HepG2 (cell line): ENCODE results near the gene CKS1B. TPM values are rescaled to one million over a fixed set of nuclear protein-coding genes. Genes with fewer than 3 reads are reported as not detected.

Experiments
- AHR ChIP-seq: IDR thresholded peaks from 2 replicates; pipeline ENCODE4 v1.6.1; 2018; ENCODE audit warnings: missing genetic modification reagents, missing compliant biosample characterization
- EZH2 ChIP-seq: conservative IDR thresholded peaks from 2 replicates; pipeline ENCODE4 v1.6.1; 2012; ENCODE audit warnings: mild to moderate bottlenecking, low read depth, low read length, moderate library complexity
- FOXJ3 ChIP-seq: sonication (generic); formaldehyde crosslinking; IDR thresholded peaks from 2 replicates; pipeline ENCODE4 v1.4.0; 2020; ENCODE audit warnings: missing genetic modification reagents, mild to moderate bottlenecking, borderline replicate concordance
- GABPA ChIP-seq, 2 experiments: IDR thresholded peaks; 2 replicates each; pipeline ENCODE4 v1.6.1; 2011 to 2016; ENCODE audit warnings: low read depth in 2 of 2, low read length in 1 of 2, missing biosample characterization in 1 of 2, missing genetic modification characterization in 1 of 2
- GZF1 ChIP-seq: sonication (generic); formaldehyde crosslinking; IDR thresholded peaks from 2 replicates; pipeline ENCODE4 v1.5.1; 2020; ENCODE audit warnings: mild to moderate bottlenecking, missing genetic modification reagents
- HOXA3 ChIP-seq: sonication (generic); formaldehyde crosslinking; IDR thresholded peaks from 2 replicates; pipeline ENCODE4 v1.5.0; 2020; ENCODE audit warnings: missing genetic modification reagents
- ONECUT2 ChIP-seq: sonication (generic); formaldehyde crosslinking; IDR thresholded peaks from 2 replicates; pipeline ENCODE4 v1.4.0; 2020; ENCODE audit warnings: missing genetic modification reagents
- RXRA ChIP-seq: sonication (generic); formaldehyde crosslinking; IDR thresholded peaks from 2 replicates; pipeline ENCODE4 v1.5.1; 2020; ENCODE audit warnings: missing genetic modification reagents
- SAP130 ChIP-seq: IDR thresholded peaks from 2 replicates; pipeline ENCODE4 v1.6.1; 2016; ENCODE audit warnings: low read depth
- ZBTB21 ChIP-seq: sonication (generic); formaldehyde crosslinking; IDR thresholded peaks from 2 replicates; pipeline ENCODE4 v1.4.0; 2020; ENCODE audit warnings: missing genetic modification reagents
- ZNF607 ChIP-seq: sonication (generic); formaldehyde crosslinking; IDR thresholded peaks from 2 replicates; pipeline ENCODE4 v1.5.1; 2020; ENCODE audit warnings: missing genetic modification reagents, mild to moderate bottlenecking, borderline replicate concordance
- ZNF616 ChIP-seq: sonication (generic); formaldehyde crosslinking; IDR thresholded peaks from 2 replicates; pipeline ENCODE4 v1.5.0; 2020; ENCODE audit warnings: low read depth, mild to moderate bottlenecking, missing genetic modification reagents
- polyA plus RNA-seq, 8 experiments: library from polyadenylated mRNA; depleted of rRNA in 3 of 8; stranded (reverse) in 7 of 8; unstranded in 1 of 8; fragments of >200 nt; fragmentation: Illumina TruSeq in 4 of 8; extraction: Trizol in 4 of 8; gene quantifications; 2 replicates each; pipeline versions ENCODE4 v1.2.1 to v1.2.3, GENCODE V29; 2011 to 2016; ENCODE audit warnings: low read depth in 4 of 8, missing spikeins in 1 of 8, mixed read lengths in 1 of 8; ENCODE audit not compliant: insufficient read depth in 1 of 8
- total RNA-seq, 5 experiments: library from RNA; depleted of rRNA; stranded (reverse); fragments of >200 nt; fragmentation: Illumina TruSeq; extraction: Trizol; gene quantifications; 2 replicates each; pipeline ENCODE4 v1.2.3, GENCODE V29; 2016; ENCODE audit warnings: low read depth in 1 of 5
- TF ChIP-seq, protein P1 (sequence below): sonication (generic); formaldehyde crosslinking; IDR thresholded peaks from 2 replicates; pipeline ENCODE4 v1.9.0; 2021; ENCODE audit warnings: mild to moderate bottlenecking, missing genetic modification reagents
- TF ChIP-seq, protein P2 (sequence below): sonication (generic); formaldehyde crosslinking; IDR thresholded peaks from 2 replicates; pipeline ENCODE4 v1.4.0; 2020; ENCODE audit warnings: missing genetic modification reagents, borderline replicate concordance
- TF ChIP-seq, protein P3 (sequence below): sonication (generic); formaldehyde crosslinking; IDR thresholded peaks from 2 replicates; pipeline ENCODE4 v1.5.1; 2020; ENCODE audit warnings: missing genetic modification reagents, mild to moderate bottlenecking, borderline replicate concordance

CKS1B gene
- total and polyA plus RNA-seq, 2 of the 13 experiments (the other 11 are each of a cell fraction or from before 2014, with no cell fraction given) = 217 to 222 TPM

DNA sequence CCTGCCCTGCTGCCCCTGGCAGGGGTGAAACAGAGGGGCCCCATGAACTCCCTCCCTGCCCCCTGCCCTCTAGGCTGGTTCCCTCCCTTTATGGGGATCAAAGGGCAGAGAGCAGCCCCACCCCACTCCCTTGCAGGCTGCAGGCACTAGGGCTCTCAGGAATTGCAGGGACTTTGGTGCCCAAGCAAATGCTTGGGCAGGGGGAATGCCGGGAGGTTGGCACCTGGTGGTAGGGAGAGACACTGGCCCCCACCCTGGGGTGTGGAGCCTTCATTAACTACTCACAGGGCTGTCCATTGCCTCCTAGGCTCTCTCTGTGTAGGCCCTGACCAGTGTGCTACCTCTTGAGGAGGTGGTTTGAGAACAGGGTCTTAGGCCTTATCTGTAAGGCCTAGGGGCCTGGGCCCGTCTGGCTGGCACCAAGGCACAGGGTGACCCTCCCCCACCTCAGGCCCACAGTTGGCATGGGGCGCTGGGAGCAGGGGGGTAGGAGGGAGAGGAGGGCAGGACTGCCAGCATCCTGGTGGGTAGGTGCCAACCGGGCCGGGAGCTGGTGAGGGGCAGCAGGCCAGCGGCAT is 32.9 kb downstream of the CKS1B start (continued):
- TF ChIP-seq SAP130 (CRISPR knock-in tag) (peak; percentile 33; the same call in 1 of the 2 replicates), ZNF607 (CRISPR knock-in tag) (no peak), ZBTB21 (no peak), GZF1 (CRISPR knock-in tag) (no peak), ZNF616 (CRISPR knock-in tag) (no peak), RXRA (CRISPR knock-in tag) (0 out of 2 replicates have a peak, but pooled peaks have one; percentile 24), AHR (CRISPR knock-in tag) (no peak), EZH2 (no peak), ONECUT2 (CRISPR knock-in tag) (no peak), FOXJ3 (no peak), GABPA (IDR thresholded peaks at IDR 0.05; ENCODE audit: low read depth, low read length) (no peak), GABPA (CRISPR knock-in tag; IDR thresholded peaks at IDR 0.05; ENCODE audit: low read depth) (no peak), HOXA3 (CRISPR knock-in tag) (0 out of 2 replicates have a peak, but pooled peaks have one; percentile 18)
- TF ChIP-seq, protein P1, sequence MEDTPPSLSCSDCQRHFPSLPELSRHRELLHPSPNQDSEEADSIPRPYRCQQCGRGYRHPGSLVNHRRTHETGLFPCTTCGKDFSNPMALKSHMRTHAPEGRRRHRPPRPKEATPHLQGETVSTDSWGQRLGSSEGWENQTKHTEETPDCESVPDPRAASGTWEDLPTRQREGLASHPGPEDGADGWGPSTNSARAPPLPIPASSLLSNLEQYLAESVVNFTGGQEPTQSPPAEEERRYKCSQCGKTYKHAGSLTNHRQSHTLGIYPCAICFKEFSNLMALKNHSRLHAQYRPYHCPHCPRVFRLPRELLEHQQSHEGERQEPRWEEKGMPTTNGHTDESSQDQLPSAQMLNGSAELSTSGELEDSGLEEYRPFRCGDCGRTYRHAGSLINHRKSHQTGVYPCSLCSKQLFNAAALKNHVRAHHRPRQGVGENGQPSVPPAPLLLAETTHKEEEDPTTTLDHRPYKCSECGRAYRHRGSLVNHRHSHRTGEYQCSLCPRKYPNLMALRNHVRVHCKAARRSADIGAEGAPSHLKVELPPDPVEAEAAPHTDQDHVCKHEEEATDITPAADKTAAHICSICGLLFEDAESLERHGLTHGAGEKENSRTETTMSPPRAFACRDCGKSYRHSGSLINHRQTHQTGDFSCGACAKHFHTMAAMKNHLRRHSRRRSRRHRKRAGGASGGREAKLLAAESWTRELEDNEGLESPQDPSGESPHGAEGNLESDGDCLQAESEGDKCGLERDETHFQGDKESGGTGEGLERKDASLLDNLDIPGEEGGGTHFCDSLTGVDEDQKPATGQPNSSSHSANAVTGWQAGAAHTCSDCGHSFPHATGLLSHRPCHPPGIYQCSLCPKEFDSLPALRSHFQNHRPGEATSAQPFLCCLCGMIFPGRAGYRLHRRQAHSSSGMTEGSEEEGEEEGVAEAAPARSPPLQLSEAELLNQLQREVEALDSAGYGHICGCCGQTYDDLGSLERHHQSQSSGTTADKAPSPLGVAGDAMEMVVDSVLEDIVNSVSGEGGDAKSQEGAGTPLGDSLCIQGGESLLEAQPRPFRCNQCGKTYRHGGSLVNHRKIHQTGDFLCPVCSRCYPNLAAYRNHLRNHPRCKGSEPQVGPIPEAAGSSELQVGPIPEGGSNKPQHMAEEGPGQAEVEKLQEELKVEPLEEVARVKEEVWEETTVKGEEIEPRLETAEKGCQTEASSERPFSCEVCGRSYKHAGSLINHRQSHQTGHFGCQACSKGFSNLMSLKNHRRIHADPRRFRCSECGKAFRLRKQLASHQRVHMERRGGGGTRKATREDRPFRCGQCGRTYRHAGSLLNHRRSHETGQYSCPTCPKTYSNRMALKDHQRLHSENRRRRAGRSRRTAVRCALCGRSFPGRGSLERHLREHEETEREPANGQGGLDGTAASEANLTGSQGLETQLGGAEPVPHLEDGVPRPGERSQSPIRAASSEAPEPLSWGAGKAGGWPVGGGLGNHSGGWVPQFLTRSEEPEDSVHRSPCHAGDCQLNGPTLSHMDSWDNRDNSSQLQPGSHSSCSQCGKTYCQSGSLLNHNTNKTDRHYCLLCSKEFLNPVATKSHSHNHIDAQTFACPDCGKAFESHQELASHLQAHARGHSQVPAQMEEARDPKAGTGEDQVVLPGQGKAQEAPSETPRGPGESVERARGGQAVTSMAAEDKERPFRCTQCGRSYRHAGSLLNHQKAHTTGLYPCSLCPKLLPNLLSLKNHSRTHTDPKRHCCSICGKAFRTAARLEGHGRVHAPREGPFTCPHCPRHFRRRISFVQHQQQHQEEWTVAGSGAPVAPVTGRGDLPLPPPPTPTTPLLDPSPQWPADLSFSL (CRISPR knock-in tag) = no peak
- TF ChIP-seq, protein P2, sequence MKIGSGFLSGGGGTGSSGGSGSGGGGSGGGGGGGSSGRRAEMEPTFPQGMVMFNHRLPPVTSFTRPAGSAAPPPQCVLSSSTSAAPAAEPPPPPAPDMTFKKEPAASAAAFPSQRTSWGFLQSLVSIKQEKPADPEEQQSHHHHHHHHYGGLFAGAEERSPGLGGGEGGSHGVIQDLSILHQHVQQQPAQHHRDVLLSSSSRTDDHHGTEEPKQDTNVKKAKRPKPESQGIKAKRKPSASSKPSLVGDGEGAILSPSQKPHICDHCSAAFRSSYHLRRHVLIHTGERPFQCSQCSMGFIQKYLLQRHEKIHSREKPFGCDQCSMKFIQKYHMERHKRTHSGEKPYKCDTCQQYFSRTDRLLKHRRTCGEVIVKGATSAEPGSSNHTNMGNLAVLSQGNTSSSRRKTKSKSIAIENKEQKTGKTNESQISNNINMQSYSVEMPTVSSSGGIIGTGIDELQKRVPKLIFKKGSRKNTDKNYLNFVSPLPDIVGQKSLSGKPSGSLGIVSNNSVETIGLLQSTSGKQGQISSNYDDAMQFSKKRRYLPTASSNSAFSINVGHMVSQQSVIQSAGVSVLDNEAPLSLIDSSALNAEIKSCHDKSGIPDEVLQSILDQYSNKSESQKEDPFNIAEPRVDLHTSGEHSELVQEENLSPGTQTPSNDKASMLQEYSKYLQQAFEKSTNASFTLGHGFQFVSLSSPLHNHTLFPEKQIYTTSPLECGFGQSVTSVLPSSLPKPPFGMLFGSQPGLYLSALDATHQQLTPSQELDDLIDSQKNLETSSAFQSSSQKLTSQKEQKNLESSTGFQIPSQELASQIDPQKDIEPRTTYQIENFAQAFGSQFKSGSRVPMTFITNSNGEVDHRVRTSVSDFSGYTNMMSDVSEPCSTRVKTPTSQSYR = peak; percentile 36; the same call in 1 of the 2 replicates
- TF ChIP-seq, protein P3, sequence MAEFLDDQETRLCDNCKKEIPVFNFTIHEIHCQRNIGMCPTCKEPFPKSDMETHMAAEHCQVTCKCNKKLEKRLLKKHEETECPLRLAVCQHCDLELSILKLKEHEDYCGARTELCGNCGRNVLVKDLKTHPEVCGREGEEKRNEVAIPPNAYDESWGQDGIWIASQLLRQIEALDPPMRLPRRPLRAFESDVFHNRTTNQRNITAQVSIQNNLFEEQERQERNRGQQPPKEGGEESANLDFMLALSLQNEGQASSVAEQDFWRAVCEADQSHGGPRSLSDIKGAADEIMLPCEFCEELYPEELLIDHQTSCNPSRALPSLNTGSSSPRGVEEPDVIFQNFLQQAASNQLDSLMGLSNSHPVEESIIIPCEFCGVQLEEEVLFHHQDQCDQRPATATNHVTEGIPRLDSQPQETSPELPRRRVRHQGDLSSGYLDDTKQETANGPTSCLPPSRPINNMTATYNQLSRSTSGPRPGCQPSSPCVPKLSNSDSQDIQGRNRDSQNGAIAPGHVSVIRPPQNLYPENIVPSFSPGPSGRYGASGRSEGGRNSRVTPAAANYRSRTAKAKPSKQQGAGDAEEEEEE = no peak
